NCI-H2107 (cell line): Measurements from ENCODE around the gene ZNF503.

Experiments
- DNase-seq: peaks from one replicate; lab custom pipeline; 2025; lab: John Stamatoyannopoulos, UW

Gene ZNF503

GRCh38 chr10:75401569-75402485 is at the start of gene ZNF503:
Gene ZNF503 (minus strand): TSS chr10:75401764. CDS start chr10:75401419, 345 bp downstream.
- peak; percentile 90 for DNase-seq

- no peak for DNase-seq
Observed at GRCh38 chr10:75450644-75451640, 49.4 kb upstream of the ZNF503 start.

GRCh38 chr10:75450075-75450445 is 48.5 kb upstream of the ZNF503 start:
- DNase-seq, result no peak

- no peak for DNase-seq
Observed at GRCh38 chr10:75449382-75450074, 48.0 kb upstream of the ZNF503 start.

- DNase-seq, result no peak
Observed at GRCh38 chr10:75448166-75448565, 46.6 kb upstream of the ZNF503 start.

- no peak for DNase-seq
Observed at GRCh38 chr10:75446508-75446907, 44.9 kb upstream of the ZNF503 start.

- DNase-seq, result no peak
Observed at GRCh38 chr10:75444781-75445386, 43.3 kb upstream of the ZNF503 start.

GRCh38 chr10:75443362-75443761 is 41.8 kb upstream of the ZNF503 start:
- DNase-seq, result no peak

- no peak for DNase-seq
Observed at GRCh38 chr10:75441682-75442081, 40.1 kb upstream of the ZNF503 start.

GRCh38 chr10:75441196-75441595 is 39.6 kb upstream of the ZNF503 start:
- no peak for DNase-seq

- no peak for DNase-seq
Observed at GRCh38 chr10:75440271-75440793, 38.8 kb upstream of the ZNF503 start.

GRCh38 chr10:75439811-75440210 is 38.2 kb upstream of the ZNF503 start:
- DNase-seq, result no peak

GRCh38 chr10:75438275-75438674 is 36.7 kb upstream of the ZNF503 start:
- DNase-seq, result no peak

- DNase-seq, result no peak
Observed at GRCh38 chr10:75437693-75438092, 36.1 kb upstream of the ZNF503 start.

- DNase-seq, result no peak
Observed at GRCh38 chr10:75436896-75437295, 35.3 kb upstream of the ZNF503 start.

GRCh38 chr10:75435291-75435690 is 33.7 kb upstream of the ZNF503 start:
- no peak for DNase-seq

- DNase-seq, result no peak
Observed at GRCh38 chr10:75434291-75434690, 32.7 kb upstream of the ZNF503 start.

GRCh38 chr10:75433216-75433615 is 31.7 kb upstream of the ZNF503 start:
- no peak for DNase-seq

- DNase-seq, result no peak
Observed at GRCh38 chr10:75432763-75433162, 31.2 kb upstream of the ZNF503 start.

GRCh38 chr10:75432176-75432575 is 30.6 kb upstream of the ZNF503 start:
- no peak for DNase-seq
